ENCODE measurements around the gene SHFL. TPM values are rescaled to one million over a fixed set of nuclear protein-coding genes. Genes with fewer than 3 reads are reported as not detected.

Gene SHFL
- total RNA-seq, 6 experiments from 2014 or later, result 68.5 to 119 (median 88.9) TPM

DNA sequence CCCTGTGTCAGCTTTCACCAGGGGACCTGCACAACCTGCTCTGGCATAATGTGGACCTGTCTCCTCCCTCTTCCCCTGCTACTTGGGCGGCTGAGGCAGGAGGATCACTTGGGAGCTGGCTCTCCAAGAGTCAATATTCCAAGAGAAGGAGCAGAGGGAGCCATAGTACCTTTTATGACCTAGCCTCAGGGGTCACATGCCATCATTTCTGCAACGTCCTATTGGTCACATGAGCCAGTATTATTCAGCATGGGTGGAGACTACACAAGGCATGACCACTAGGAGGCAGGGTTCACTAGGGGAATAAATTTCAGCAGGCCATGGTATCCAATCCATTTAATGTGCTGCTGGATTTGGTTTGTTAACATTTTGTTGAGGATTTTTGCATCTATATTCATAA is 12.0 kb upstream of the SHFL start:
- peak; percentile 3 to 30 (median 12) for ATAC-seq
- intact Hi-C loops (cut with DNase I), result no loop called here

DNA sequence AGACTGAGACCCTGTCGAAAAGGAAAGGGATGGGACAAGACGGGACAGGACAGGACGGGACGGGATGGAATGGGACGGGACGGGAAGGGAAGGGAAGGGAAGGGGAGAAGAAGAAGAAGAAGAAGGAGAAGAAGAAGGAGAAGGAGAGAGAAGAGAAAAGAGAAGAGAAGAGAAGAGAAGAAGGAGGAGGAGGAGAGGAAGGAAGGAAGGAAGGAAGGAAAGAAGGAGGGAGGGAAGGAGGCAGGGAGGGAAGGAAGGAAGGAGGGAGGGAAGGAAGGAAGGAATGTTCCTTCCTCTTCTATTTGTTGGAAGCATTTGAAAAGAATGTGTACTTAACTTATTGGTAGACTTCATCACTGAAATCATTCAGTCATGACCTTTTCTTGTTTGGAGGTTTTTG is 9.6 kb upstream of the SHFL start:
- intact Hi-C loops (cut with DNase I), result no loop called here
- WGBS (ENCODE audit: insufficient coverage, low coverage, low lambda C conversion rate, missing lambda C conversion rate), result 91% methylated on average over 6 of the region's 6 CpGs
- no peak overlapping the region for H3K27ac ChIP-seq
- H3K4me3 ChIP-seq, result no peak overlapping the region
- H3K4me1 ChIP-seq, result peaks cover 0 to 26% (median 3%) of the 10 kb centered on the region in 4 donors
- no peak for TF ChIP-seq POLR2A (IDR thresholded peaks at IDR 0.05)
- TF ChIP-seq, protein P1, sequence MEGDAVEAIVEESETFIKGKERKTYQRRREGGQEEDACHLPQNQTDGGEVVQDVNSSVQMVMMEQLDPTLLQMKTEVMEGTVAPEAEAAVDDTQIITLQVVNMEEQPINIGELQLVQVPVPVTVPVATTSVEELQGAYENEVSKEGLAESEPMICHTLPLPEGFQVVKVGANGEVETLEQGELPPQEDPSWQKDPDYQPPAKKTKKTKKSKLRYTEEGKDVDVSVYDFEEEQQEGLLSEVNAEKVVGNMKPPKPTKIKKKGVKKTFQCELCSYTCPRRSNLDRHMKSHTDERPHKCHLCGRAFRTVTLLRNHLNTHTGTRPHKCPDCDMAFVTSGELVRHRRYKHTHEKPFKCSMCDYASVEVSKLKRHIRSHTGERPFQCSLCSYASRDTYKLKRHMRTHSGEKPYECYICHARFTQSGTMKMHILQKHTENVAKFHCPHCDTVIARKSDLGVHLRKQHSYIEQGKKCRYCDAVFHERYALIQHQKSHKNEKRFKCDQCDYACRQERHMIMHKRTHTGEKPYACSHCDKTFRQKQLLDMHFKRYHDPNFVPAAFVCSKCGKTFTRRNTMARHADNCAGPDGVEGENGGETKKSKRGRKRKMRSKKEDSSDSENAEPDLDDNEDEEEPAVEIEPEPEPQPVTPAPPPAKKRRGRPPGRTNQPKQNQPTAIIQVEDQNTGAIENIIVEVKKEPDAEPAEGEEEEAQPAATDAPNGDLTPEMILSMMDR (IDR thresholded peaks at IDR 0.05), result no peak
- H3K36me3 ChIP-seq, result no peaks in the 10 kb centered on the region
- ATAC-seq (no peak), DNase-seq (no peak)
- H3K27me3 ChIP-seq, result no peaks in the 10 kb centered on the region
- no peaks in the 10 kb centered on the region for H3K9me3 ChIP-seq

More for the DNA sequence above, 12.0 kb upstream of the SHFL start:
- peaks cover 0 to 41% (median 10%) of the 10 kb centered on the region in 4 donors for H3K4me1 ChIP-seq
- 10% methylated on average over 1 of the region's 2 CpGs for WGBS (ENCODE audit: insufficient coverage, low coverage, low lambda C conversion rate, missing lambda C conversion rate)
- TF ChIP-seq, protein P1 (IDR thresholded peaks at IDR 0.05), result peak; percentile 47 to 68 (median 56)
- no peak for TF ChIP-seq POLR2A (IDR thresholded peaks at IDR 0.05)
- DNase-seq, result no peak
- no peaks in the 10 kb centered on the region for H3K36me3 ChIP-seq
- H3K9me3 ChIP-seq, result no peaks in the 10 kb centered on the region
- no peak overlapping the region for H3K4me3 ChIP-seq
- H3K27me3 ChIP-seq, result no peaks in the 10 kb centered on the region
- H3K27ac ChIP-seq, result no peak overlapping the region

GRCh38 chr19:10078329-10078728 is 7.8 kb upstream of the SHFL start:
- 45% methylated on average over 8 of the region's 8 CpGs for WGBS (ENCODE audit: insufficient coverage, low coverage, low lambda C conversion rate, missing lambda C conversion rate)
- peak; percentile 34 to 61 (median 51) for ATAC-seq
- Histone ChIP-seq H3K4me3 (no peak overlapping the region), H3K36me3 (no peaks in the 10 kb centered on the region), H3K27me3 (no peaks in the 10 kb centered on the region), H3K4me1 (peaks cover 0 to 18% (median 3%) of the 10 kb centered on the region in 4 donors), H3K27ac (peak overlapping the region in 1 of 3 donors; percentile 53), H3K9me3 (no peaks in the 10 kb centered on the region)
- intact Hi-C loops (cut with DNase I), result no loop called here
- DNase-seq, result no peak
- no peak for TF ChIP-seq POLR2A (IDR thresholded peaks at IDR 0.05)
- TF ChIP-seq, protein P1 (IDR thresholded peaks at IDR 0.05), result no peak

GRCh38 chr19:10079031-10079453 is 7.1 kb upstream of the SHFL start:
- intact Hi-C loops (cut with DNase I), result no loop called here
- Histone ChIP-seq H3K27me3 (no peaks in the 10 kb centered on the region), H3K27ac (peak overlapping the region in 1 of 3 donors; percentile 53), H3K36me3 (no peaks in the 10 kb centered on the region), H3K4me1 (peaks cover 0 to 18% (median 3%) of the 10 kb centered on the region in 4 donors), H3K4me3 (no peak overlapping the region), H3K9me3 (no peaks in the 10 kb centered on the region)
- ATAC-seq (peak; percentile 69 to 84 (median 76)), DNase-seq (peak; percentile 71 to 76 (median 74))
- 18% methylated on average over 4 of the region's 7 CpGs for whole genome bisulfite sequencing (ENCODE audit: insufficient coverage, low coverage, low lambda C conversion rate, missing lambda C conversion rate)
- TF ChIP-seq POLR2A (IDR thresholded peaks at IDR 0.05), result peak; percentile 13
- TF ChIP-seq, protein P1 (IDR thresholded peaks at IDR 0.05), result no peak

Measured in right lobe of liver (tissue), 6 donors.